ENCODE data around the gene ELMO1.

ELMO1 gene

GRCh38 chr7:36961097-36961496, 487.6 kb downstream of the ELMO1 start:
- DNase-seq, result no peak

- no peak for DNase-seq
Observed at GRCh38 chr7:36960105-36960504, 488.6 kb downstream of the ELMO1 start.

GRCh38 chr7:36958111-36958733, 490.4 kb downstream of the ELMO1 start:
- DNase-seq, result no peak

GRCh38 chr7:36957620-36958019, 491.0 kb downstream of the ELMO1 start:
- DNase-seq, result peak; percentile 7

- no peak for DNase-seq
Observed at GRCh38 chr7:36956814-36957213, 491.9 kb downstream of the ELMO1 start.

GRCh38 chr7:36955456-36956129, 493.1 kb downstream of the ELMO1 start:
- DNase-seq, result no peak

GRCh38 chr7:36951257-36951697, 497.4 kb downstream of the ELMO1 start:
- DNase-seq, result no peak

GRCh38 chr7:36949711-36950600, 498.7 kb downstream of the ELMO1 start:
- no peak for DNase-seq

GRCh38 chr7:36946401-36946739, 502.3 kb downstream of the ELMO1 start:
- DNase-seq, result no peak

- DNase-seq, result no peak
Observed at GRCh38 chr7:36945612-36946400, 502.9 kb downstream of the ELMO1 start.

- DNase-seq, result no peak
Observed at GRCh38 chr7:36944838-36945237, 503.8 kb downstream of the ELMO1 start.

- no peak for DNase-seq
Observed at GRCh38 chr7:36943591-36944435, 504.9 kb downstream of the ELMO1 start.

- no peak for DNase-seq
Observed at GRCh38 chr7:36942955-36943354, 505.7 kb downstream of the ELMO1 start.

- DNase-seq, result no peak
Observed at GRCh38 chr7:36942541-36942940, 506.1 kb downstream of the ELMO1 start.

GRCh38 chr7:36942025-36942424, 506.6 kb downstream of the ELMO1 start:
- DNase-seq, result no peak

GRCh38 chr7:36941359-36941758, 507.3 kb downstream of the ELMO1 start:
- DNase-seq, result no peak

- no peak for DNase-seq
Observed at GRCh38 chr7:36939816-36940215, 508.8 kb downstream of the ELMO1 start.

- DNase-seq, result peak; percentile 7
Observed at GRCh38 chr7:36937754-36938563, 510.7 kb downstream of the ELMO1 start.

- no peak for DNase-seq
Observed at GRCh38 chr7:36931892-36932291, 516.8 kb downstream of the ELMO1 start.

GRCh38 chr7:36929791-36930190, 518.9 kb downstream of the ELMO1 start:
- DNase-seq, result no peak

GRCh38 chr7:36928718-36929117, 519.9 kb downstream of the ELMO1 start:
- no peak for DNase-seq
